Endothelial cell of umbilical vein (primary cell): ENCODE measurements around the gene GLI3. TPM values are rescaled to one million over a fixed set of nuclear protein-coding genes. Genes with fewer than 3 reads are reported as not detected.

ENCODE experiments used
- BruUV-seq: library from RNA; stranded (reverse); fragments of 400-500 nt; replicated peaks from 2 replicates; lab custom pipeline; 2021; lab: Mats Ljungman, UMichigan
- CTCF ChIA-PET: fragments of 300-600, 350-600 bp; sonication (Branson Sonifier 250); formaldehyde crosslinking; loops from one replicate; lab custom pipeline; 2021; ENCODE audit warnings: antibody characterized with exemption, inconsistent platforms; lab: Charles Lee
- POLR2A ChIA-PET: fragments of 300-600, 350-600 bp; sonication (Branson Sonifier 250); formaldehyde crosslinking; loops from one replicate; lab custom pipeline; 2021; ENCODE audit warnings: antibody characterized with exemption, inconsistent platforms; lab: Charles Lee
- DNase-seq: peaks from one replicate; pipeline ENCODE4 v3.0.0-alpha.2; 2011; ENCODE audit warnings: low read depth, low spot score
- FAIRE-seq: peaks from 2 replicates; lab custom pipeline; 2011; peaks lifted over from hg19 to GRCh38; lab: Jason Lieb, UNC
- H2AFZ ChIP-seq: 2 replicates; pipeline ENCODE4 v1.6.0; 2012; ENCODE audit warnings: low read depth, low read length, control low read depth, inconsistent platforms
- H3K27ac ChIP-seq: 2 replicates; pipeline ENCODE4 v1.5.1; 2011; ENCODE audit warnings: low read depth, mild to moderate bottlenecking, control low read depth, low read length, moderate library complexity; ENCODE audit not compliant: insufficient read depth
- H3K27me3 ChIP-seq, 2 experiments: 2 replicates each; pipeline versions ENCODE4 v1.6.0 to v1.6.1; 2011; ENCODE audit warnings: low read length in 2 of 2, mixed read lengths in 1 of 2; ENCODE audit not compliant: control insufficient read depth in 2 of 2, insufficient read depth in 2 of 2
- H3K36me3 ChIP-seq, 2 experiments: 2 replicates in 1 of 2; 3 replicates in 1 of 2; pipeline ENCODE4 v1.5.1; 2011; ENCODE audit warnings: low read length in 2 of 2, mild to moderate bottlenecking in 1 of 2, moderate library complexity in 1 of 2; ENCODE audit not compliant: control insufficient read depth in 2 of 2, insufficient read depth in 2 of 2; ENCODE audit errors: extremely low read depth in 1 of 2
- H3K4me1 ChIP-seq: 3 replicates; pipeline ENCODE4 v1.5.1; 2011; ENCODE audit warnings: mild to moderate bottlenecking, low read length; ENCODE audit not compliant: control insufficient read depth, insufficient read depth; ENCODE audit errors: extremely low read depth
- H3K4me2 ChIP-seq: 2 replicates; pipeline ENCODE4 v1.6.1; 2011; ENCODE audit warnings: low read length, control low read depth, mixed read lengths; ENCODE audit not compliant: insufficient read depth
- H3K4me3 ChIP-seq, 3 experiments: fragments of 200-600 bp in 1 of 3; sonication (generic), shearing (Covaris generic) in 1 of 3; replicated peaks in 1 of 3; 2 replicates each; pipeline ENCODE4 v1.5.1; 2011 to 2016; ENCODE audit warnings: control low read depth in 3 of 3, low read length in 3 of 3, mild to moderate bottlenecking in 2 of 3, inconsistent platforms in 1 of 3, low read depth in 1 of 3, moderate library complexity in 1 of 3; ENCODE audit not compliant: insufficient read depth in 1 of 3
- H3K79me2 ChIP-seq: 2 replicates; pipeline ENCODE4 v1.6.0; 2012; ENCODE audit warnings: low read length, inconsistent platforms; ENCODE audit not compliant: control insufficient read depth, insufficient read depth
- H3K9ac ChIP-seq: replicated peaks from 2 replicates; pipeline ENCODE3; 2011; ENCODE audit warnings: low read length, control low read depth; ENCODE audit not compliant: insufficient read depth; ENCODE audit errors: extremely low read depth
- H3K9me1 ChIP-seq: replicated peaks from 3 replicates; pipeline ENCODE4 v1.6.0; 2011; ENCODE audit warnings: mild to moderate bottlenecking, low read length; ENCODE audit not compliant: control insufficient read depth, insufficient read depth; ENCODE audit errors: extremely low read depth
- H3K9me3 ChIP-seq: replicated peaks from 2 replicates; pipeline ENCODE4 v1.5.1; 2012; ENCODE audit warnings: low read length, inconsistent platforms; ENCODE audit not compliant: control insufficient read depth, insufficient read depth
- H4K20me1 ChIP-seq: replicated peaks from 2 replicates; pipeline ENCODE3; 2011; ENCODE audit warnings: mild to moderate bottlenecking, low read length; ENCODE audit not compliant: control insufficient read depth, insufficient read depth; ENCODE audit errors: extremely low read depth
- CTCF ChIP-seq, 2 donors: IDR thresholded peaks; 1 replicate in 1 of 2; 2 replicates in 1 of 2; pipeline ENCODE4 v1.5.1; 2011; ENCODE audit warnings: low read length in 2 of 2, mild to moderate bottlenecking in 2 of 2, moderate library complexity in 2 of 2, control low read depth in 1 of 2, inconsistent platforms in 1 of 2, low read depth in 1 of 2; ENCODE audit not compliant: insufficient read depth in 1 of 2; ENCODE audit errors: extremely low read depth in 1 of 2
- EZH2 ChIP-seq: IDR thresholded peaks from 2 replicates; pipeline ENCODE4 v1.6.1; 2012; ENCODE audit warnings: borderline replicate concordance, low read depth, mild to moderate bottlenecking, moderate library complexity, low read length, inconsistent platforms; ENCODE audit not compliant: severe bottlenecking
- FOS ChIP-seq: IDR thresholded peaks from 2 replicates; pipeline ENCODE4 v1.6.1; 2011; ENCODE audit warnings: mild to moderate bottlenecking, low read length, moderate library complexity, borderline replicate concordance; ENCODE audit not compliant: insufficient read depth
- GATA2 ChIP-seq: IDR thresholded peaks from 2 replicates; pipeline ENCODE4 v1.7.0; 2011; ENCODE audit warnings: low read depth, mild to moderate bottlenecking, moderate library complexity, mixed read lengths, low read length; ENCODE audit not compliant: insufficient read length, insufficient read depth
- JUN ChIP-seq: IDR thresholded peaks from 2 replicates; pipeline ENCODE4 v1.6.1; 2011; ENCODE audit warnings: borderline replicate concordance, low read depth; ENCODE audit not compliant: insufficient read length, insufficient read depth
- MAX ChIP-seq: IDR thresholded peaks from 2 replicates; pipeline ENCODE4 v1.6.1; 2011; ENCODE audit not compliant: insufficient read depth, insufficient read length
- MYC ChIP-seq: IDR thresholded peaks from one replicate; pipeline ENCODE4 v1.6.1; 2011; ENCODE audit warnings: mild to moderate bottlenecking, low read depth, low read length
- POLR2AphosphoS5 ChIP-seq: IDR thresholded peaks from 2 replicates; pipeline ENCODE4 v1.6.1; 2012; ENCODE audit warnings: low read depth, mild to moderate bottlenecking, control low read depth, low read length, moderate library complexity; ENCODE audit not compliant: insufficient read depth
- dilution Hi-C: fragments of 300-500 bp; cut with MboI; formaldehyde crosslinking; loops from one replicate; pipeline ENCODE4 v1.15.0; 2019; ENCODE audit warnings: low sequenced_read_pairs; ENCODE audit not compliant: extremely low pct_ligation_motif_present
- intact Hi-C: fragments of 100-400 bp; cut with micrococcal nuclease; formaldehyde crosslinking; loops from one replicate; pipeline ENCODE4 v1.10.0; 2022
- polyA plus RNA-seq, 4 experiments: library from polyadenylated mRNA; depleted of rRNA in 3 of 4; stranded (reverse) in 3 of 4; unstranded in 1 of 4; fragments of >200 nt; gene quantifications; 2 replicates each; pipeline versions ENCODE4 v1.2.1 to v1.2.3, GENCODE V29; 2011 to 2012; ENCODE audit warnings: missing spikeins in 1 of 4
- total RNA-seq: library from RNA; stranded (reverse); gene quantifications from 2 replicates; pipeline ENCODE4 v1.2.3, GENCODE V29; 2021

Gene GLI3
- total and polyA plus RNA-seq, 2 donors (not counting 3 experiments of a cell fraction or from before 2014, with no cell fraction given), result 6.0 to 24.9 TPM

GRCh38 chr7:42139751-42140150, 97.3 kb downstream of the GLI3 start:
- TF ChIP-seq FOS, result no peak
- TF ChIP-seq MAX, result no peak
- no peak for TF ChIP-seq MYC
- TF ChIP-seq EZH2, result no peak
- no peak for TF ChIP-seq JUN
- no peak for TF ChIP-seq CTCF (IDR thresholded peaks at IDR 0.05; ENCODE audit: extremely low read depth in 1 of 2, insufficient read depth in 1 of 2, low read depth in 1 of 2, low read length in 2 of 2)
- no peak for TF ChIP-seq POLR2AphosphoS5
- TF ChIP-seq GATA2, result no peak
- Histone ChIP-seq H3K27ac (no peak overlapping the region), H3K9ac (no peak overlapping the region), H3K4me2 (no peak overlapping the region), H3K4me1 (peaks cover 5% of the 10 kb centered on the region), H2AFZ (no peak overlapping the region), H3K4me3 (no peak overlapping the region), H3K9me1 (no peaks in the 10 kb centered on the region), H3K9me3 (no peaks in the 10 kb centered on the region), H3K27me3 (no peaks in the 10 kb centered on the region), H3K79me2 (no peaks in the 10 kb centered on the region), H4K20me1 (peaks cover under 1% of the 10 kb centered on the region), H3K36me3 (no peaks in the 10 kb centered on the region)
- intact Hi-C loops, result no loop called here
- CTCF ChIA-PET, result no interaction called here
- POLR2A ChIA-PET, result no interaction called here
- FAIRE-seq, result no peak
- dilution Hi-C loops, result no loop called here
- no peak for DNase-seq
- BruUV-seq, result no TSS peak
